Measurements from ENCODE around the gene KRTAP2-2.

GRCh38 chr17:41098481-41098880 lies 43.5 kb upstream of the KRTAP2-2 start:
- TF ChIP-seq CTCF (IDR thresholded peaks at IDR 0.05) (no peak), EP300 (IDR thresholded peaks at IDR 0.05) (no peak)

All from stomach (tissue), 4 donors.